COLO668 (cell line): ENCODE results near the gene DNAAF5.

Experiments used
- DNase-seq: peaks from one replicate; lab custom pipeline; 2025; ENCODE audit not compliant: unreplicated experiment; lab: John Stamatoyannopoulos, UW

DNAAF5 gene

GRCh38 chr7:706721-707120 lies 19.8 kb upstream of the DNAAF5 start:
- no peak for DNase-seq

DNA sequence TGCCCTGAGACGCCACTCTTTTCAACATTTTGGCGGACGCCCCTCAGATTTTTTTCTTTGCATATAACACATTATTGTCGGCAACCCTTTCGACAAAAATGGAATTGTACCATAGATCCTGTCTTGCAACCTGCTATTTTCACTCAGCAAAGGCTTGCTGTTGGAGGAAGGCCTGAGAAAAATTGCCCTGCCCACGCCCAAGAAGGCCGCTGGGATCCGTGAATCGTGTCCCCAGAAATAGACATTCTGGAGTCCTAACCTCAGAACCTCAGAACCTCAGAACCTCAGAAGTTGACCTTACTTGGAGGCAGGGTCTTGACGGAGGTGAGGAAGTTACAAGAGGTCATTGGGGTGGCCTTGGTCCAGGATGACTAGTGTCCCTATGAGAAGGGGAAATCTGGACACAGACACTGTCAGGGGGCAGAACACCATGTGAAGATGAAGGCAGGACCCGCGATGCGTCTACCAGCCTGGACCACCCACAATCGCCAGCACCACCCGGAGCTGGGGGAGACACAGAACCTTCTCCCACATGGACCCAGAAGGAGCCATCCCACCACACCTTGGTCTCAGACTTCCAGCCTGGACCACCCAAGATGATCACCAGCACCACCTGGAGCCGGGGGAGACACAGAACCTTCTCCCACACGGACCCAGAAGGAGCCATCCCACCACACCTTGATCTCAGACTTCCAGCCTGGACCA lies 19.1 kb upstream of the DNAAF5 start:
- DNase-seq: no peak

DNA sequence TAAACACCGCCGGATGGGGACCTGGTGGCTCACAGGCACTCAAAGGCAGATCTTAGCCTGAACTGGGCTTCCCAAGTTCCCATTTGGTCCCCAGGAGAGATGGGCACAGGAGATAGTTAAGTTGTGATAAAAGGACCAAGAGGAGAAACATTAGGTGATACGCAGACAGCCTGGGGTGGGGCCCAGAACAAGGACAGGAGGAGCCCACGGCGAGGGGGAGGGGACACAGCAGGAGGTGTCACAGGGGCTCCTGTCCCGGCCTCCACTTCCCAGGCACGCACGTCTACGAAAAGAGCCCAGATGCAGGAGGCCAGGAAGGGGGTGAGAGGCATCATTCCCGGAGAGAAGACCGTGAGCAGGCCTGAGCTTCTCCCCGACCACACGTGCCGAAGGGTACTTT lies 16.3 kb upstream of the DNAAF5 start:
- no peak for DNase-seq

- DNase-seq: no peak
These were observed 15.2 kb upstream of the DNAAF5 start for GRCh38 chr7:711093-711921.

DNA sequence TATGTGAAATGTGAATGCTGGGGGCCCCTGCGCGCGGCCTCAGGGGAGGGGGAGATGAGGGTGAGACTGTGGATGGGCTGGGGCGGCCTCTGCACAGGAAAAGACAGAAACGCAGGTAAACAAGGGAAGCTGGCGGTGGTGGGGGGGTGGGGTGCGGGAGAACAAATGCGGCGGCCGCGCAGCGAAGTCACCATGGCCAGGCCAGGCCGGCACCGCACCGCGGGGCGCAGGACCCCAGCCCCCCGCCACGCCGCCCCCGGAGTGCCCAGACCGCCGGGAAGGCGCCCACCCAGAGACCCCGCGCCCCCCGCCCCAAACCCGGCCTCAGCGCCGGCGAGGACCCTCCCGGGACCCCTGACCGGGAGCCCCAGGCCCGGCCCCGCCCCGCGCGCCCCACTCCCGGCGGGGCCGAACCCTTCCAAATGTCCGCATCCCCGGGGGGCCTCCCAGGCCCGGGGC lies 14.5 kb upstream of the DNAAF5 start:
- no peak for DNase-seq

DNA sequence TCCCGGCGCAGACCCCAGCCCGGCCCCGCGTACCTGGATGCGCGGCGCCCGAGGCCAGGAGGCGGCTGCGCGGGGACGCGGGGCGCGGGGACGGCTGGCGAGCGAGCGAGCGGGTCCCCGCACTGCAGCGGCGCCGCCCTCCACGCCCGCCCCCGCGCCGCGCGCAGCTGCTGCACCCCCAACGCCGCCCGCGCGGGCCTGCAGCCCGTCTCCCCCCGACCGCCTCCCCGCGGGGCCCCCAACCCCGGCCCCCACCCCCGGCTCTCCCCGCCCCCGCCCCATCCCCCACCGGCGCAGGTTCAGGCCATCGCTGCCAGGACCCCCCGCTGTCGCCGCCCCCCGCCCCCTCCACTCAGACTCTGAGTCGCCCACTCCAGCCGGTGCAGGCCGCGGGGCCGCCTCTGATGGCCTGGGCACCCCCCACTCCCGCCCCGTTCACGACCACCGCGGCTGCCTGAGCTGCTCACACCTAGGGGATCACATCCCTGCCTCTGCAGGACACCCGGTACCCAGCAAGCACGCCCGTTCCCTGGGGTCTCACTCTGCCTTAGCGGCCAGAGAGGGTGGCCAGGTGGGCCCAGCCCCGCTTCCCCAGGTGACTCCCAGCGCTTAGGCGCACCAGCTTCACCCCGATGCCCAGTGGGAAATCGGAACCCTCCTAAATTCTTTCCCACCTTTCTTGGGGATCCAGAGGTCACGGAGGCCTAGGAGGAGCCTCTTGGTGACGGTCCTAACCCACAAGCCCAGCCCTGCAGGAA lies 13.9 kb upstream of the DNAAF5 start:
- no peak for DNase-seq

DNA sequence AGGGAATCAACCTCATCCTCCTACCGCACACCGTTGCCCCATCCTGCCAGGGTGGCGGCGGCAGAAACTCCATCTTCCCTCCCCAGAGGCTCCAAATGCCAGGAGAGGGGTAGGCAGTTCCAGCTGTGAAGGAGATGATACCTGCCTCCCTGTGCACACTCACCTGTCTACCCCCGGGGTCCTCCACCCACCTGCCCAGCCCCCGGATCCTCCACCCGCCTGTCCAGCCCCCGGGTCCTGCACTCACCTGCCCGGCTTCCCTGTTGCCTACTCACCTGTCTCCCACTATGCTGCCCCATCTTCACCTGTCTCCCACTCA lies 13.4 kb upstream of the DNAAF5 start:
- DNase-seq: no peak

DNA sequence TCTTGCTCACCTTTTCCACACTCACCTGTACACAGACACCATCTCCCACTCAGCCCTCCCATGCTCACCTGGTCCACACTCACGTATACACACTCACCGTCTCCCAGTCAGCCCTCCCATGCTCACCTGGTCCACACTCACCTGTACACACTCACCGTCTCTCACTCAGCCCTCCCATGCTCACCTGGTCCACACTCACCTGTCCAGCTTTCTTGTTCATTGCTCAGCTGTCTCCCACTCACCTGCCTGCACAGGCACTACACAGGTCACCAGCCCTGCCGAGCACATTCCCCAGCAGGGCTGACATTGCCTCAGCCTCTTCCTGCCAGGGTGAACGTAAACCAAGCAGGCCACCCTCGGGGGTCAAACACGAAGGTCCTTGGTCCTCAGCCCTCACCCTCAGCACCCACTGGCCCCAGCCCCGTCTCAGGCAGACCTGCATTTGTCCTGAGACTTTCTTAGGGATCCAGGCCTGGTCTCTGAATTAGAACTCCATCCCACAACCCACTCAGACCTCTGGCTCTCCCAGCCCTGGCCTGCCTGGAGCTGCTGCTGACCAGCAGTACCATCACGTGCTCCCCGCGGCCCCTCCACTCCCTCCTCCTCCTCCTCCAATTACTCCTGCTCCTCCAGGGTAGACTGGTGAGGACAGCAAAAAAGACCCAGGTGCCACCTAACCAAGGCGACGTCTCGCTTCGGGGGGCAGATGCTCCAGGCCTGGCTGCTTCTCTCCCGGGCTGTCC lies 12.8 kb upstream of the DNAAF5 start:
- no peak for DNase-seq

DNA sequence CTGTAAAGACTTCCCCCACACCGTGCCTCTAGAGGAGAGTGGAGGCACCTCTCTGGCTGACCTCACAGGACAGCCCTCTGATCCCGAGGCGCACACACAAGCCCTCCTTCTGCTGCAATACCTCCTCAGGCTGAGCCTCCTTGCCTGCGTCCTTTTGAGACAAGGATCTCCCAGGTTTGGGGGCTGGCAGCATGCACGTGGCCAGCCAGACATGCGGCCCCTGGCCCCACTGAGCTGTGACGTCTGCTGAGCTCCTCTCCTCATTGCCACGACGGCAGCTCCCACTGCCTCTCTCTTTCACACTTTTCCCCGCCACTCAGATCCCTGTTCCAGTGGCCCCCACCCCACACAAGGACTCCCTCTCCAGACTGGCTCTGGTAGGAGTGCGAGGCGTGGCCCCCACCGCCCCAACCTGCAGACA lies 12.2 kb upstream of the DNAAF5 start:
- no peak for DNase-seq

GRCh38 chr7:716222-716621 lies 10.3 kb upstream of the DNAAF5 start:
- no peak for DNase-seq

DNA sequence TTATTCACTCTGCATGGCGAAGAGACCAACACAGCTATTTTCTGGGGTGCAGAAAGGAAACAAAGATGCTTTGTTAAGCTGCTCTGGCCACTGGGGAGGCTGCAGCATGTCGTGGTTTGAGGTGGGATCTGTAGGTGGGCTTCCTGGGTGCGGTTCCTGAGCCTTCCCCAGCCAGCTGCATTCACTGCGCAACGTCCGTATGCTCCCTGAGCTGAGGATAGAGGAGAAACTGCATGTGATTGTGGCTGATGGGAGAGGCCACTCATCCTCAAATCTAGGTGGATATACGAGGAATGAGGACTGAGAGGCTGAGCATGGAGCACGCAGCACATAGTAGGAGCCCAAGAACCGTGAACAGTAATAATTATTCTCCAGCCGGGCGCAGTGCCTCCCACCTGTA lies 9.9 kb upstream of the DNAAF5 start:
- no peak for DNase-seq

DNA sequence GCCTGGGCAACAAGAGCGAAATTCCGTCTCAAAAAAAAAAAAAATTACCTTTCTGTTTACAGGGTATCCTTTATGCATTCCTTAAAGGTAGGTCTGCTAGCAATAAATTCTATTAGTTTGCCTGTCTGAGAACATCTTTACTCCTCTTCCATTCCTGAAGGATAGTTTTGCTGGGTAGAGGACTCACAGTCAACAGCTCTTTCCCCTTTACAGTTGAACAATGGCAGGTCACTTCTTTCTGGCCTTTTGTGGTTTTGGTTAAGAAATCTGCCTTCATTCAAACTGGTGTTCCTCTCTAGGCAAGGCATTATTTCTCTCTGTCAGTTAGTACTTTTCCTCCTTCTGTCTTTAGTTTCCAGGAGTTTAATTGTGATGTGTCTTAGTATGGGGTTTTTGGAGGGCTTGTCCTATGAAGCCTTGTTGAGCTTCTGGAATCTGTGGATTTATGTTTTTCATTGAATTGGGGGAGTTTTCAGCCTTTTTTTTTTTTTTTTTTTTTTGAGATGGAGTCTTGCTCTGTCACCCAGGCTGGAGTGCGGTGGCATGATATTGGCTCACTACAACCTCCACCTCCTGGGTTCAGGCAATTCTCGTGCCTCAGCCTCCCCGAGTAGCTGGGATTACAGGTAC lies 4.8 kb upstream of the DNAAF5 start:
- no peak for DNase-seq

- no peak for DNase-seq
These were observed 3.0 kb upstream of the DNAAF5 start for GRCh38 chr7:723541-723940.

- no peak for DNase-seq
These were observed 2.2 kb upstream of the DNAAF5 start for GRCh38 chr7:724298-724697.

DNA sequence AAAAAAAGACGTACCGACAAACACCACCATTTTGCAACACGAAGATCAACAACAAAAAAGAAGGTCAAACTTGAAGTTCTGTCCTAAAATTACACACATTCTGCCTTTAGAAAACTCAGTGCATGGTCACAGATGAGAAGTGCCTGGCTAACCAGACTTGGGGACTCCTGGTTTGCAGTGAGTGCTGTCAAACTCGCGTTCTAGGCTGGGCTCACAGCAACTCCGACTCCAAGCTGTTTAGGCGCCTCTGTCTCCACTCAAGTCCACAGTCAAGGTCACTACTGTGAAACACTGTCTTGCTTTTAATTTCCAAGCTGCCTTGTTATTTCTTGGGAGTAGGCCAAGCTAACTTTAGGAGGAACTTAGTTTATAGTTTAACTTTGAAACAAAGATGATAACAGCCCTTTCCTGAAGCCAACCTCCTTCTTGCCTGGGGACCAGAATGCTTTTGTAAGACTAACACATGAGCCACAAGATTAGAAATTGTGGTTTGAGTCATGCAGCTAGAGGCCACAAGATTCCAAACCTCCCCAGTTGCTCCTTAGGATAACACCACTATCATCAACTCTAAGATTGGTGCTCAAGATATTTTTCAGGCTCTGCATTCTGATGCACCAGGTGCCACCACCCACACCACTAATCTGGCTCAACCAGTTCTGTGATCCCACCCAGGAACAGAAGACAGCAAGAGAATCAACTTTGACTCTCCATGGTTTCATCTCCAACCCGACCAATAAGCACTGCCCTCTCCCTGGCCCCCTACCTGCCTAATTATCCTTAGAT lies 1.1 kb upstream of the DNAAF5 start:
- DNase-seq: no peak

- no peak for DNase-seq
These were observed 280 bp downstream of the DNAAF5 start for GRCh38 chr7:726854-727103.

GRCh38 chr7:727104-727805 lies 756 bp downstream of the DNAAF5 start, which contains the start of gene PRKAR1B:
Gene PRKAR1B, minus strand, starts transcription at chr7:727281. Its CDS starts 15,776 bp downstream, at chr7:711505.
- DNase-seq: peak; percentile 92

GRCh38 chr7:727806-728460 lies 1.4 kb downstream of the DNAAF5 start:
- peak; percentile 42 for DNase-seq

GRCh38 chr7:728602-729001 lies 2.1 kb downstream of the DNAAF5 start:
- DNase-seq: no peak
